Neural progenitor cell (in vitro differentiated cells): Measurements from ENCODE around the gene PCCB. TPM values are rescaled to one million over a fixed set of nuclear protein-coding genes. Genes with fewer than 3 reads are reported as not detected.

Source experiments
- DNase-seq: peaks from one replicate; pipeline ENCODE4 v3.0.0-alpha.2; 2016; ENCODE audit warnings: low spot score
- H2AFZ ChIP-seq: fragments of 200-600 bp; sonication (generic); replicated peaks from 2 replicates; pipeline ENCODE4 v1.6.1; 2016; ENCODE audit warnings: antibody characterized with exemption
- H3F3A ChIP-seq: fragments of 200-600 bp; sonication (generic); 2 replicates; pipeline ENCODE4 v1.6.1; 2016; ENCODE audit warnings: antibody characterized with exemption, low read depth
- H3K27ac ChIP-seq: fragments of 200-600 bp; sonication (generic); 2 replicates; pipeline ENCODE4 v1.5.1; 2016; ENCODE audit warnings: mild to moderate bottlenecking
- H3K27me3 ChIP-seq: fragments of 200-600 bp; sonication (generic); 2 replicates; pipeline ENCODE4 v1.6.1; 2016; ENCODE audit warnings: mild to moderate bottlenecking, moderate library complexity
- H3K36me3 ChIP-seq: fragments of 200-600 bp; sonication (generic); 2 replicates; pipeline ENCODE4 v1.5.1; 2016
- H3K4me1 ChIP-seq: fragments of 200-600 bp; sonication (generic); 2 replicates; pipeline ENCODE4 v1.6.1; 2016; ENCODE audit warnings: mixed run types
- H3K4me2 ChIP-seq: fragments of 200-600 bp; sonication (generic); 2 replicates; pipeline ENCODE4 v1.6.1; 2016
- H3K4me3 ChIP-seq: fragments of 200-600 bp; sonication (generic); 2 replicates; pipeline ENCODE4 v1.5.1; 2016
- H3K79me2 ChIP-seq: fragments of 200-600 bp; sonication (generic); 2 replicates; pipeline ENCODE4 v1.6.1; 2016; ENCODE audit warnings: low read depth
- H3K9ac ChIP-seq: fragments of 200-600 bp; sonication (generic); 2 replicates; pipeline ENCODE4 v1.6.1; 2016
- H3K9me3 ChIP-seq: fragments of 200-600 bp; sonication (generic); 2 replicates; pipeline ENCODE4 v1.5.1; 2016; ENCODE audit warnings: low read depth
- H4K20me1 ChIP-seq: fragments of 200-600 bp; sonication (generic); 2 replicates; pipeline ENCODE4 v1.6.1; 2016; ENCODE audit warnings: low read depth
- H3K27ac Mint-ChIP-seq: 3 replicates; pipeline ENCODE4 v1.8.0; 2021; ENCODE audit warnings: mixed read lengths
- H3K27me3 Mint-ChIP-seq: 2 replicates; pipeline ENCODE4 v1.8.0; 2022; ENCODE audit warnings: low read depth, mild to moderate bottlenecking, inconsistent platforms, moderate library complexity, mixed read lengths; ENCODE audit not compliant: insufficient read depth
- H3K36me3 Mint-ChIP-seq: 3 replicates; pipeline ENCODE4 v1.8.0; 2021; ENCODE audit warnings: mixed read lengths
- H3K4me1 Mint-ChIP-seq: 3 replicates; pipeline ENCODE4 v1.8.0; 2021; ENCODE audit warnings: mixed read lengths
- H3K4me3 Mint-ChIP-seq: 3 replicates; pipeline ENCODE4 v1.8.0; 2021; ENCODE audit warnings: mild to moderate bottlenecking, moderate library complexity, mixed read lengths
- H3K9me3 Mint-ChIP-seq: 3 replicates; pipeline ENCODE4 v1.8.0; 2020; ENCODE audit warnings: mixed read lengths
- CTCF ChIP-seq: fragments of 200-600 bp; sonication (generic); IDR thresholded peaks from 2 replicates; pipeline ENCODE4 v1.5.1; 2017; ENCODE audit warnings: antibody characterized with exemption, mild to moderate bottlenecking
- EZH2 ChIP-seq: fragments of 200-600 bp; sonication (generic); IDR thresholded peaks from 2 replicates; pipeline ENCODE4 v1.6.1; 2017; ENCODE audit warnings: antibody characterized with exemption, mild to moderate bottlenecking, moderate library complexity
- EZH2phosphoT487 ChIP-seq: fragments of 200-600 bp; sonication (generic); IDR thresholded peaks from 2 replicates; pipeline ENCODE4 v1.6.1; 2017; ENCODE audit warnings: antibody characterized with exemption
- total RNA-seq: library from RNA; depleted of rRNA; stranded (reverse); fragments of >200 nt; gene quantifications from 2 replicates; pipeline ENCODE4 v1.2.3, GENCODE V29; 2015; ENCODE audit warnings: low replicate concordance

The PCCB gene
- total RNA-seq, 1 donor from 2014 or later, result 83.4 TPM

- Histone ChIP-seq H3K27me3 (no peaks in the 10 kb centered on the region), H3K79me2 (peaks cover 64% of the 10 kb centered on the region), H3K36me3 (peaks cover 15% of the 10 kb centered on the region), H3K4me2 (no peak overlapping the region), H4K20me1 (no peaks in the 10 kb centered on the region), H2AFZ (no peak overlapping the region), H3K27ac (no peak overlapping the region), H3K4me1 (no peaks in the 10 kb centered on the region), H3K9me3 (peaks cover 20% of the 10 kb centered on the region), H3K4me3 (no peak overlapping the region), H3K9ac (no peak overlapping the region), H3F3A (peaks cover 9% of the 10 kb centered on the region)
- Mint-ChIP-seq H3K27ac (no peak overlapping the region), H3K9me3 (peaks cover 33% of the 10 kb centered on the region), H3K4me1 (no peaks in the 10 kb centered on the region), H3K36me3 (peaks cover 67% of the 10 kb centered on the region), H3K27me3 (no peaks in the 10 kb centered on the region), H3K4me3 (no peak overlapping the region)
- no peak for DNase-seq
- no peak for TF ChIP-seq EZH2
- peak; percentile 27 for TF ChIP-seq CTCF
Measured at GRCh38 chr3:136276049-136276755, 26.1 kb downstream of the PCCB start.

- Histone ChIP-seq H4K20me1 (no peaks in the 10 kb centered on the region), H3K36me3 (peaks cover 20% of the 10 kb centered on the region), H3K9me3 (peaks cover 23% of the 10 kb centered on the region), H3F3A (peaks cover 9% of the 10 kb centered on the region), H2AFZ (no peak overlapping the region), H3K9ac (no peak overlapping the region), H3K79me2 (peaks cover 59% of the 10 kb centered on the region), H3K4me2 (no peak overlapping the region), H3K4me3 (no peak overlapping the region), H3K4me1 (no peaks in the 10 kb centered on the region), H3K27ac (no peak overlapping the region), H3K27me3 (no peaks in the 10 kb centered on the region)
- no peaks in the 10 kb centered on the region for H3K27me3 Mint-ChIP-seq
- H3K9me3 Mint-ChIP-seq, result peaks cover 37% of the 10 kb centered on the region
- H3K4me1 Mint-ChIP-seq, result no peaks in the 10 kb centered on the region
- no peak overlapping the region for H3K4me3 Mint-ChIP-seq
- H3K27ac Mint-ChIP-seq, result no peak overlapping the region
- TF ChIP-seq EZH2 (no peak), CTCF (no peak), EZH2phosphoT487 (no peak)
- H3K36me3 Mint-ChIP-seq, result peaks cover 69% of the 10 kb centered on the region
- no peak for DNase-seq
Measured at GRCh38 chr3:136277115-136277514, 27.0 kb downstream of the PCCB start.

DNA sequence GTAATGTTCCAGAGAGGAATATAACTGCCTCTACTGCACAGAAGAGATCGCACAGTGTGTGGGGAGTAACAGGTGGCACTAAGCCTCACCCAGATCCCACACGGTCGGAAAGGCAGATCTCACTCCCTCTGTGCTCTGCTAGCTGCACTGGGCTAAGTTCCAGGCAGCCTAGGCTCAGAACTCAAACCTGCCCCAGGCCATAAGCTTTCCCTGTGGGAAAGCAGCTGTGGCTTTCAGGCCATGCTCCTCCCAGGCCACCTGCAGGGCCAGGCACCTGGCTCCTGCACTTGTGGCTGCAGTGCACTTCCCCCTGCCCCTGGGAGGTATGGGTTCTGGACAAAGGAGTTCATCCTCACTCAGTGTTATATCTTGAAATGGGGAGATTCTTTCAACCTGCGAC, 27.5 kb downstream of the PCCB start:
- DNase-seq, result peak; percentile 12
- TF ChIP-seq CTCF, result no peak
- no peak for TF ChIP-seq EZH2phosphoT487
- no peak for TF ChIP-seq EZH2
- Histone ChIP-seq H3K27ac (no peak overlapping the region), H3F3A (peaks cover 9% of the 10 kb centered on the region), H2AFZ (no peak overlapping the region), H3K4me3 (no peak overlapping the region), H3K79me2 (peaks cover 58% of the 10 kb centered on the region), H3K36me3 (peaks cover 20% of the 10 kb centered on the region), H3K9ac (no peak overlapping the region), H3K27me3 (no peaks in the 10 kb centered on the region), H4K20me1 (no peaks in the 10 kb centered on the region), H3K9me3 (peaks cover 23% of the 10 kb centered on the region), H3K4me2 (no peak overlapping the region), H3K4me1 (no peaks in the 10 kb centered on the region)
- Mint-ChIP-seq H3K4me3 (no peak overlapping the region), H3K9me3 (peaks cover 39% of the 10 kb centered on the region), H3K27me3 (no peaks in the 10 kb centered on the region), H3K27ac (no peak overlapping the region), H3K4me1 (no peaks in the 10 kb centered on the region), H3K36me3 (peaks cover 66% of the 10 kb centered on the region)
